Endothelial cell of umbilical vein (primary cell): ENCODE measurements around the gene KIFC3. TPM values are rescaled to one million over a fixed set of nuclear protein-coding genes. Genes with fewer than 3 reads are reported as not detected.

Experiments used
- BruUV-seq: library from RNA; stranded (reverse); fragments of 400-500 nt; replicated peaks from 2 replicates; lab custom pipeline; 2021; lab: Mats Ljungman, UMichigan
- CTCF ChIA-PET: fragments of 300-600, 350-600 bp; sonication (Branson Sonifier 250); formaldehyde crosslinking; loops from one replicate; lab custom pipeline; 2021; ENCODE audit warnings: antibody characterized with exemption, inconsistent platforms; lab: Charles Lee
- POLR2A ChIA-PET: fragments of 300-600, 350-600 bp; sonication (Branson Sonifier 250); formaldehyde crosslinking; loops from one replicate; lab custom pipeline; 2021; ENCODE audit warnings: antibody characterized with exemption, inconsistent platforms; lab: Charles Lee
- DNase-seq: peaks from one replicate; pipeline ENCODE4 v3.0.0-alpha.2; 2011; ENCODE audit warnings: low read depth, low spot score
- FAIRE-seq: peaks from 2 replicates; lab custom pipeline; 2011; peaks lifted over from hg19 to GRCh38; lab: Jason Lieb, UNC
- H2AFZ ChIP-seq: 2 replicates; pipeline ENCODE4 v1.6.0; 2012; ENCODE audit warnings: low read depth, low read length, control low read depth, inconsistent platforms
- H3K27ac ChIP-seq: 2 replicates; pipeline ENCODE4 v1.5.1; 2011; ENCODE audit warnings: low read depth, mild to moderate bottlenecking, control low read depth, low read length, moderate library complexity; ENCODE audit not compliant: insufficient read depth
- H3K27me3 ChIP-seq, 2 experiments: 2 replicates each; pipeline versions ENCODE4 v1.6.0 to v1.6.1; 2011; ENCODE audit warnings: low read length in 2 of 2, mixed read lengths in 1 of 2; ENCODE audit not compliant: control insufficient read depth in 2 of 2, insufficient read depth in 2 of 2
- H3K36me3 ChIP-seq, 2 experiments: 2 replicates in 1 of 2; 3 replicates in 1 of 2; pipeline ENCODE4 v1.5.1; 2011; ENCODE audit warnings: low read length in 2 of 2, mild to moderate bottlenecking in 1 of 2, moderate library complexity in 1 of 2; ENCODE audit not compliant: control insufficient read depth in 2 of 2, insufficient read depth in 2 of 2; ENCODE audit errors: extremely low read depth in 1 of 2
- H3K4me1 ChIP-seq: 3 replicates; pipeline ENCODE4 v1.5.1; 2011; ENCODE audit warnings: mild to moderate bottlenecking, low read length; ENCODE audit not compliant: control insufficient read depth, insufficient read depth; ENCODE audit errors: extremely low read depth
- H3K4me2 ChIP-seq: 2 replicates; pipeline ENCODE4 v1.6.1; 2011; ENCODE audit warnings: low read length, control low read depth, mixed read lengths; ENCODE audit not compliant: insufficient read depth
- H3K4me3 ChIP-seq, 3 experiments: fragments of 200-600 bp in 1 of 3; sonication (generic), shearing (Covaris generic) in 1 of 3; replicated peaks in 1 of 3; 2 replicates each; pipeline ENCODE4 v1.5.1; 2011 to 2016; ENCODE audit warnings: control low read depth in 3 of 3, low read length in 3 of 3, mild to moderate bottlenecking in 2 of 3, inconsistent platforms in 1 of 3, low read depth in 1 of 3, moderate library complexity in 1 of 3; ENCODE audit not compliant: insufficient read depth in 1 of 3
- H3K79me2 ChIP-seq: 2 replicates; pipeline ENCODE4 v1.6.0; 2012; ENCODE audit warnings: low read length, inconsistent platforms; ENCODE audit not compliant: control insufficient read depth, insufficient read depth
- H3K9ac ChIP-seq: replicated peaks from 2 replicates; pipeline ENCODE3; 2011; ENCODE audit warnings: low read length, control low read depth; ENCODE audit not compliant: insufficient read depth; ENCODE audit errors: extremely low read depth
- H3K9me1 ChIP-seq: replicated peaks from 3 replicates; pipeline ENCODE4 v1.6.0; 2011; ENCODE audit warnings: mild to moderate bottlenecking, low read length; ENCODE audit not compliant: control insufficient read depth, insufficient read depth; ENCODE audit errors: extremely low read depth
- H3K9me3 ChIP-seq: replicated peaks from 2 replicates; pipeline ENCODE4 v1.5.1; 2012; ENCODE audit warnings: low read length, inconsistent platforms; ENCODE audit not compliant: control insufficient read depth, insufficient read depth
- H4K20me1 ChIP-seq: replicated peaks from 2 replicates; pipeline ENCODE3; 2011; ENCODE audit warnings: mild to moderate bottlenecking, low read length; ENCODE audit not compliant: control insufficient read depth, insufficient read depth; ENCODE audit errors: extremely low read depth
- CTCF ChIP-seq, 2 donors: IDR thresholded peaks; 1 replicate in 1 of 2; 2 replicates in 1 of 2; pipeline ENCODE4 v1.5.1; 2011; ENCODE audit warnings: low read length in 2 of 2, mild to moderate bottlenecking in 2 of 2, moderate library complexity in 2 of 2, control low read depth in 1 of 2, inconsistent platforms in 1 of 2, low read depth in 1 of 2; ENCODE audit not compliant: insufficient read depth in 1 of 2; ENCODE audit errors: extremely low read depth in 1 of 2
- MYC ChIP-seq: IDR thresholded peaks from one replicate; pipeline ENCODE4 v1.6.1; 2011; ENCODE audit warnings: mild to moderate bottlenecking, low read depth, low read length
- POLR2A ChIP-seq: IDR thresholded peaks from 2 replicates; pipeline ENCODE4 v1.6.1; 2012; ENCODE audit warnings: low read depth, mild to moderate bottlenecking, control low read depth, low read length
- POLR2AphosphoS5 ChIP-seq: IDR thresholded peaks from 2 replicates; pipeline ENCODE4 v1.6.1; 2012; ENCODE audit warnings: low read depth, mild to moderate bottlenecking, control low read depth, low read length, moderate library complexity; ENCODE audit not compliant: insufficient read depth
- dilution Hi-C: fragments of 300-500 bp; cut with MboI; formaldehyde crosslinking; loops from one replicate; pipeline ENCODE4 v1.15.0; 2019; ENCODE audit warnings: low sequenced_read_pairs; ENCODE audit not compliant: extremely low pct_ligation_motif_present
- intact Hi-C: fragments of 100-400 bp; cut with micrococcal nuclease; formaldehyde crosslinking; loops from one replicate; pipeline ENCODE4 v1.10.0; 2022
- polyA plus RNA-seq, 4 experiments: library from polyadenylated mRNA; depleted of rRNA in 3 of 4; stranded (reverse) in 3 of 4; unstranded in 1 of 4; fragments of >200 nt; gene quantifications; 2 replicates each; pipeline versions ENCODE4 v1.2.1 to v1.2.3, GENCODE V29; 2011 to 2012; ENCODE audit warnings: missing spikeins in 1 of 4
- total RNA-seq: library from RNA; stranded (reverse); gene quantifications from 2 replicates; pipeline ENCODE4 v1.2.3, GENCODE V29; 2021
- TF ChIP-seq, protein P1 (sequence below): IDR thresholded peaks from 2 replicates; pipeline ENCODE4 v1.6.1; 2011; ENCODE audit not compliant: insufficient read depth, insufficient read length

The KIFC3 gene
- total and polyA plus RNA-seq, 2 donors (not counting 3 experiments of a cell fraction or from before 2014, with no cell fraction given), result 36.3 to 62.2 TPM

DNA sequence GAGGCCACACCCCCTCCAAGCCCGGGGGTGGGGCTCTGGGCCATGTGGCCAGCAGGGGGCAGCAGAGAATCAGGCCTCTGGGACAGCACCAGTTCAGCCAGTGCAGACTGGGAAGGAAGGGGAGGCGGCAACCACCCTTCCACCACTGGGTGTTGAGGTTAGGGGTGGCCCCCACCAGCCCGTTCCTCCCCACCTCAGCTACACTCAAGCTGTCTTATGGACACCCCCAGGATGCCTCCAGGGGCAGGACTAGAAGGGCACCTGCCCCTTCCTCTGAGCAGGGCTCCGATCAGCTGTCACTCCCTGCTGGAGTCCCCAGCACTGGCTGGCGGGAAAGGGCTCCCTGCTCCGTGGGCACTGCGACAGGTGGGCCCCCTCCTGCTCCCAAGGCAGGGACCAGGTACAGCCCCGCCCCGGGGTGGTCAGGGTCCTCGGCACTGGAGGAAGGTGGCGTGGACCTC is 44.9 kb downstream of the KIFC3 start:
- H3K27me3 ChIP-seq, result no peaks in the 10 kb centered on the region
- H3K36me3 ChIP-seq, result peaks cover 0 to 41% of the 10 kb centered on the region in 2 experiments
- H3K79me2 ChIP-seq, result no peaks in the 10 kb centered on the region
- H2AFZ ChIP-seq, result no peak overlapping the region
- FAIRE-seq (peak; percentile 83), DNase-seq (peak; percentile 77)
- CTCF ChIA-PET, result interaction anchor here (0.6 to 2.6 kb wide), 16 partner anchors 9 to 248 kb away, joined by 3 to 45 read pairs (median 4); partner anchors contain the start of genes USB1 and ZNF319
- H3K27ac ChIP-seq, result no peak overlapping the region
- H3K4me3 ChIP-seq, result no peak overlapping the region
- dilution Hi-C loops (no loop called here), intact Hi-C loops (loop anchor here (1.0 kb wide), 7 partner anchors 22 to 248 kb away; partner anchors contain the start of genes KATNB1, KIFC3 and USB1)
- H3K9ac ChIP-seq, result no peak overlapping the region
- no peak overlapping the region for H3K4me2 ChIP-seq
- BruUV-seq, result no TSS peak
- POLR2A ChIA-PET, result no interaction called here
- no peaks in the 10 kb centered on the region for H3K9me3 ChIP-seq
- H3K4me1 ChIP-seq, result no peaks in the 10 kb centered on the region
- no peaks in the 10 kb centered on the region for H4K20me1 ChIP-seq
- TF ChIP-seq POLR2A (no peak), POLR2AphosphoS5 (peak; percentile 33), CTCF (IDR thresholded peaks at IDR 0.05; ENCODE audit: extremely low read depth in 1 of 2, insufficient read depth in 1 of 2, low read depth in 1 of 2, low read length in 2 of 2) (peak; percentile 96 to 98), MYC (no peak)
- TF ChIP-seq, protein P1, sequence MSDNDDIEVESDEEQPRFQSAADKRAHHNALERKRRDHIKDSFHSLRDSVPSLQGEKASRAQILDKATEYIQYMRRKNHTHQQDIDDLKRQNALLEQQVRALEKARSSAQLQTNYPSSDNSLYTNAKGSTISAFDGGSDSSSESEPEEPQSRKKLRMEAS, result peak; percentile 17
- H3K9me1 ChIP-seq, result no peaks in the 10 kb centered on the region
